HAP-1 (cell line): Measurements from ENCODE around the gene ANGEL2.
A peak's percentile ranks its signal among the peaks of the same experiment; 100 is the strongest.

Experiments used
- DNase-seq, 2 experiments: peaks; one replicate each; pipeline ENCODE4 v3.0.0-alpha.2; 2016 to 2020; ENCODE audit warnings: low spot score in 2 of 2
- H3K27me3 ChIP-seq: fragments of 250-450 bp; sonication (Bioruptor Pico); 2 replicates; pipeline ENCODE4 v1.5.1; 2020; ENCODE audit warnings: low read depth, mild to moderate bottlenecking, moderate library complexity
- H3K36me3 ChIP-seq: fragments of 250-450 bp; sonication (Bioruptor Pico); replicated peaks from 2 replicates; pipeline ENCODE4 v1.5.1; 2020; ENCODE audit warnings: mild to moderate bottlenecking
- H3K4me1 ChIP-seq: fragments of 250-450 bp; sonication (Bioruptor Pico); 2 replicates; pipeline ENCODE4 v1.5.1; 2020; ENCODE audit warnings: mild to moderate bottlenecking
- H3K4me3 ChIP-seq: fragments of 250-450 bp; sonication (Bioruptor Pico); 2 replicates; pipeline ENCODE4 v1.5.1; 2020; ENCODE audit warnings: mild to moderate bottlenecking, moderate library complexity
- H3K9me3 ChIP-seq: fragments of 250-450 bp; sonication (Bioruptor Pico); 2 replicates; pipeline ENCODE4 v1.5.1; 2020; ENCODE audit warnings: mild to moderate bottlenecking, moderate library complexity
- in situ Hi-C: fragments of 300-500 bp; cut with MboI; formaldehyde crosslinking; loops from 3 replicates; pipeline ENCODE4 v1.14.3; 2020; ENCODE audit warnings: low sequenced_read_pairs, inconsistent platforms, mixed read lengths

Gene ANGEL2

GRCh38 chr1:213015099-213016050, at the start of gene ANGEL2:
ANGEL2 (minus strand) TSS chr1:213015867; CDS start chr1:213015671, 196 bp downstream.
- Histone ChIP-seq H3K9me3 (no peaks in the 10 kb centered on the region), H3K36me3 (peaks cover 16% of the 10 kb centered on the region), H3K27me3 (no peaks in the 10 kb centered on the region), H3K4me3 (peak within 1 kb of the TSS; percentile 65), H3K4me1 (peaks cover 9% of the 10 kb centered on the region)
- peak; percentile 95 to 96 for DNase-seq
- in situ Hi-C loops: no loop called here

- Histone ChIP-seq H3K4me1 (peaks cover 3% of the 10 kb centered on the region), H3K9me3 (peaks cover 3% of the 10 kb centered on the region; the same call in 1 of the 2 replicates), H3K4me3 (no peak overlapping the region), H3K36me3 (no peaks in the 10 kb centered on the region), H3K27me3 (no peaks in the 10 kb centered on the region)
- no peak for DNase-seq
- in situ Hi-C loops: no loop called here
Observed at GRCh38 chr1:213061263-213061662, 45.6 kb upstream of the ANGEL2 start.

GRCh38 chr1:213060836-213061235, 45.2 kb upstream of the ANGEL2 start:
- H3K4me3 ChIP-seq: no peak overlapping the region
- peaks cover 6% of the 10 kb centered on the region for H3K4me1 ChIP-seq
- peaks cover 3% of the 10 kb centered on the region; the same call in 1 of the 2 replicates for H3K9me3 ChIP-seq
- no peaks in the 10 kb centered on the region for H3K27me3 ChIP-seq
- in situ Hi-C loops: no loop called here
- no peak for DNase-seq
- H3K36me3 ChIP-seq: no peaks in the 10 kb centered on the region

- Histone ChIP-seq H3K27me3 (no peaks in the 10 kb centered on the region), H3K9me3 (peaks cover 3% of the 10 kb centered on the region; the same call in 1 of the 2 replicates), H3K4me1 (peaks cover 19% of the 10 kb centered on the region), H3K4me3 (no peak overlapping the region), H3K36me3 (no peaks in the 10 kb centered on the region)
- in situ Hi-C loops: no loop called here
- no peak for DNase-seq
Observed at GRCh38 chr1:213057264-213058059, 41.8 kb upstream of the ANGEL2 start.

- no peak for DNase-seq
- Histone ChIP-seq H3K9me3 (peaks cover 3% of the 10 kb centered on the region; the same call in 1 of the 2 replicates), H3K27me3 (no peaks in the 10 kb centered on the region), H3K36me3 (no peaks in the 10 kb centered on the region; the same call in 1 of the 2 replicates), H3K4me3 (no peak overlapping the region), H3K4me1 (peaks cover 27% of the 10 kb centered on the region)
- in situ Hi-C loops: no loop called here
Observed at GRCh38 chr1:213055767-213056166, 40.1 kb upstream of the ANGEL2 start.

GRCh38 chr1:213054733-213055591, 39.3 kb upstream of the ANGEL2 start:
- no peak for DNase-seq
- no peaks in the 10 kb centered on the region; the same call in 1 of the 2 replicates for H3K36me3 ChIP-seq
- H3K4me3 ChIP-seq: no peak overlapping the region
- H3K4me1 ChIP-seq: peaks cover 35% of the 10 kb centered on the region
- H3K9me3 ChIP-seq: peaks cover 6% of the 10 kb centered on the region; the same call in 1 of the 2 replicates
- in situ Hi-C loops: no loop called here
- no peaks in the 10 kb centered on the region for H3K27me3 ChIP-seq

- no peaks in the 10 kb centered on the region for H3K27me3 ChIP-seq
- H3K36me3 ChIP-seq: no peaks in the 10 kb centered on the region; the same call in 1 of the 2 replicates
- in situ Hi-C loops: no loop called here
- H3K4me3 ChIP-seq: no peak overlapping the region
- DNase-seq: no peak
- H3K4me1 ChIP-seq: peaks cover 38% of the 10 kb centered on the region
- peaks cover 5% of the 10 kb centered on the region; the same call in 1 of the 2 replicates for H3K9me3 ChIP-seq
Observed at GRCh38 chr1:213054142-213054541, 38.5 kb upstream of the ANGEL2 start.

GRCh38 chr1:213053455-213053854, 37.8 kb upstream of the ANGEL2 start:
- Histone ChIP-seq H3K27me3 (no peaks in the 10 kb centered on the region), H3K4me3 (no peak overlapping the region), H3K36me3 (no peaks in the 10 kb centered on the region; the same call in 1 of the 2 replicates), H3K4me1 (peaks cover 42% of the 10 kb centered on the region), H3K9me3 (peaks cover 3% of the 10 kb centered on the region; the same call in 1 of the 2 replicates)
- no peak for DNase-seq
- in situ Hi-C loops: no loop called here

- in situ Hi-C loops: no loop called here
- peak overlapping the region; percentile 85 for H3K4me3 ChIP-seq
- peaks cover 42% of the 10 kb centered on the region for H3K4me1 ChIP-seq
Observed at GRCh38 chr1:213051881-213052202, 36.2 kb upstream of the ANGEL2 start.

GRCh38 chr1:213051127-213051880, 35.6 kb upstream of the ANGEL2 start, which contains the start of gene RPS6KC1:
RPS6KC1 (plus strand) TSS chr1:213051241; CDS start chr1:213051405, 164 bp downstream.
- Histone ChIP-seq H3K4me3 (peak within 1 kb of the TSS; percentile 85), H3K9me3 (peaks cover 3% of the 10 kb centered on the region; the same call in 1 of the 2 replicates), H3K4me1 (peaks cover 44% of the 10 kb centered on the region), H3K36me3 (no peaks in the 10 kb centered on the region; the same call in 1 of the 2 replicates), H3K27me3 (no peaks in the 10 kb centered on the region)
- in situ Hi-C loops: no loop called here
- peak; percentile 77 to 89 for DNase-seq

More at GRCh38 chr1:213051881-213052202, 36.2 kb upstream of the ANGEL2 start:
- peaks cover 3% of the 10 kb centered on the region; the same call in 1 of the 2 replicates for H3K9me3 ChIP-seq
- H3K27me3 ChIP-seq: no peaks in the 10 kb centered on the region
- no peaks in the 10 kb centered on the region; the same call in 1 of the 2 replicates for H3K36me3 ChIP-seq
- no peak for DNase-seq

GRCh38 chr1:213050745-213051126, 35.1 kb upstream of the ANGEL2 start:
- in situ Hi-C loops: no loop called here
- no peaks in the 10 kb centered on the region; the same call in 1 of the 2 replicates for H3K36me3 ChIP-seq
- no peaks in the 10 kb centered on the region for H3K27me3 ChIP-seq
- DNase-seq: no peak
- H3K9me3 ChIP-seq: peaks cover 3% of the 10 kb centered on the region; the same call in 1 of the 2 replicates
- H3K4me1 ChIP-seq: peaks cover 44% of the 10 kb centered on the region
- peak overlapping the region; percentile 85 for H3K4me3 ChIP-seq

GRCh38 chr1:213049232-213049631, 33.6 kb upstream of the ANGEL2 start:
- in situ Hi-C loops: no loop called here

More at GRCh38 chr1:213049232-213049631, 33.6 kb upstream of the ANGEL2 start:
- peaks cover 51% of the 10 kb centered on the region for H3K4me1 ChIP-seq
- peaks cover 3% of the 10 kb centered on the region; the same call in 1 of the 2 replicates for H3K9me3 ChIP-seq
- DNase-seq: no peak
- H3K27me3 ChIP-seq: no peaks in the 10 kb centered on the region
- no peak overlapping the region for H3K4me3 ChIP-seq
- no peaks in the 10 kb centered on the region; the same call in 1 of the 2 replicates for H3K36me3 ChIP-seq
